ENCODE data around the gene C20orf204.

- no peak for TF ChIP-seq EP300 (IDR thresholded peaks at IDR 0.05)
- no peak for TF ChIP-seq CTCF (IDR thresholded peaks at IDR 0.05)
- no peak for TF ChIP-seq POLR2A (IDR thresholded peaks at IDR 0.05)
These were observed 24.6 kb upstream of the C20orf204 start for GRCh38 chr20:64011366-64011779.
